Measurements from ENCODE around the gene PAQR4. TPM values are rescaled to one million over a fixed set of nuclear protein-coding genes. Genes with fewer than 3 reads are reported as not detected.

Gene PAQR4
- polyA plus RNA-seq (2011; rRNA removed) (2.7 and 4.4 TPM in 2 replicates), polyA minus RNA-seq (2011; rRNA and poly(A)+ RNA removed) (2.3 and 2.5 TPM in 2 replicates)

DNA sequence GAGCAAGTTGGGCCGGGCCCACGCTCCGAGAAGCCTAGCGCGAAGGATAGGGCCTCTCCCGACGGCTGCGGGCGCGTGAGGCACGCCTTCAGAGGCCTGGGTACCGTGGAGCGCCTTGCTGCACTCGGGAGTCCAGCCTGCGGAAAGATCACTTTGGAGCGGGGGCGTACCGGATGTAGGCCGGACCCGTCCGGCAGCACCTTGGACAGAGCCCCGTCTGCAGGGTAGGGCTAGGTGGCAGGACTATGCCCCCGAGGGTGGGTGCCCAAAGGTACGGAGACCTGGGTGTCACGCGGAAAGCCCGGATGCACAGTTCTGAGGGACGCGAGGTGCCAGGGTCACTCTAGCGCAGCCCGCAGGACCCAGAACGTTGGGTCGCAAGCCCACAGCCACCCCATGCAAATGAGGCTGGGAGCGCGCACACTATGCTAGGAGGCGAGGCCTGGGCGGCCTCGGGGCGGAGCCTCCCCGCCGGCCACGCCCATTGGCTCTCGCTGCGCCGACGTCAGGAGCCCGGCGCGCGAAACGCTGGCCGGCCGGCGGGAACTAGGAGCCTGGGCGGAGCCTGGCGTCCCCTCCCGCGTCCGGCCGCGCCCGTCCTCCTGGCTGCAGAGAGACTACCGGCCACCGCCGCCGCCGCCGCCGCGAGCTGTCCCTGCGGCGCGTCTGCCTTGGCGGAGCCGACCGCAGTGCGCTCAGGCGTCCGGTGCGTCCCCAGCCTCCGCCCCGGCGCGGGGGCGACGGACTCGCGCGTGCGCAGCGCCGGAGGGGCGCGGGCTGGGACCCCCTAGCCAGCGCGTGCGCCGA lies at the start of gene PAQR4:
PAQR4 (plus strand) TSS at position 611 of the 807 bp plus-strand sequence. CDS start 327 bp downstream, outside the sequence.
- Histone ChIP-seq H3K36me3 (ENCODE audit: control insufficient read depth, insufficient read depth, low read length) (no peaks in the 10 kb centered on the region; the same call in 1 of the 2 replicates), H3K4me3 (ENCODE audit: low read depth, low read length) (peak within 1 kb of the TSS; percentile 59), H3K27me3 (ENCODE audit: control insufficient read depth, insufficient read depth, low read length) (peaks cover 21% of the 10 kb centered on the region)
- DNase-seq (ENCODE audit: low read depth), result peak; percentile 48
- TF ChIP-seq, protein P1, sequence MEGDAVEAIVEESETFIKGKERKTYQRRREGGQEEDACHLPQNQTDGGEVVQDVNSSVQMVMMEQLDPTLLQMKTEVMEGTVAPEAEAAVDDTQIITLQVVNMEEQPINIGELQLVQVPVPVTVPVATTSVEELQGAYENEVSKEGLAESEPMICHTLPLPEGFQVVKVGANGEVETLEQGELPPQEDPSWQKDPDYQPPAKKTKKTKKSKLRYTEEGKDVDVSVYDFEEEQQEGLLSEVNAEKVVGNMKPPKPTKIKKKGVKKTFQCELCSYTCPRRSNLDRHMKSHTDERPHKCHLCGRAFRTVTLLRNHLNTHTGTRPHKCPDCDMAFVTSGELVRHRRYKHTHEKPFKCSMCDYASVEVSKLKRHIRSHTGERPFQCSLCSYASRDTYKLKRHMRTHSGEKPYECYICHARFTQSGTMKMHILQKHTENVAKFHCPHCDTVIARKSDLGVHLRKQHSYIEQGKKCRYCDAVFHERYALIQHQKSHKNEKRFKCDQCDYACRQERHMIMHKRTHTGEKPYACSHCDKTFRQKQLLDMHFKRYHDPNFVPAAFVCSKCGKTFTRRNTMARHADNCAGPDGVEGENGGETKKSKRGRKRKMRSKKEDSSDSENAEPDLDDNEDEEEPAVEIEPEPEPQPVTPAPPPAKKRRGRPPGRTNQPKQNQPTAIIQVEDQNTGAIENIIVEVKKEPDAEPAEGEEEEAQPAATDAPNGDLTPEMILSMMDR (IDR thresholded peaks at IDR 0.05; ENCODE audit: insufficient read depth, low read depth, low read length), result no peak
- POLR2A ChIA-PET, result no interaction called here
- CTCF ChIA-PET, result interaction anchor here (0.9 to 1.6 kb wide), 3 partner anchors 16 to 50 kb away, joined by 3 to 6 read pairs (median 3); no protein-coding TSS in a partner anchor

- DNase-seq (ENCODE audit: low read depth), result no peak
- H3K27me3 ChIP-seq (ENCODE audit: control insufficient read depth, insufficient read depth, low read length), result no peaks in the 10 kb centered on the region
- ChIA-PET CTCF (interaction anchor here (0.7 to 7.6 kb wide), 21 partner anchors 7 to 81 kb away, joined by 3 to 35 read pairs (median 4); partner anchors contain the start of genes FLYWCH2 and PAQR4), POLR2A (no interaction called here)
- TF ChIP-seq, protein P1 (IDR thresholded peaks at IDR 0.05; ENCODE audit: insufficient read depth, low read depth, low read length), result peak; percentile 82
- peaks cover 5% of the 10 kb centered on the region for H3K36me3 ChIP-seq (ENCODE audit: control insufficient read depth, insufficient read depth, low read length)
- no peak overlapping the region for H3K4me3 ChIP-seq (ENCODE audit: low read depth, low read length)
These were observed 49.5 kb upstream of the PAQR4 start for GRCh38 chr16:2919511-2920255.

DNA sequence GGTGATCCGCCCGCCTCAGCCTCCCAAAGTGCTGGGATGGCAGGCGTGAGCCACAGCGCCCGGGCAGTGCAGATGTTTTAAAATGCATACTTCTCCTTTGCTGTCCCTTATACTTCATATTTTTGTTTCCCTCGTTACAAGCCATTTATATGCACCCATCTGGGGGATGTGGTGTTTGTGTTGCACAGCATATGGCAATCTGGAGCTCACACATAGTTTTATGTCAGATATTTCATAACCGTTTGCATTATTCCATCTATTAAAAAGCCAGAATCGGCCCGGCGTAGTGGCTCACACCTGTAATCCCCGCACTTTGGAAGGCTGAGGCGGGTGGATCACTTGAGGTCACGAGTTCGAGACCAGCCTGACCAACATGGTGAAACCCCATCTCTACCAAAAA lies 45.7 kb upstream of the PAQR4 start:
- TF ChIP-seq, protein P1 (IDR thresholded peaks at IDR 0.05; ENCODE audit: insufficient read depth, low read depth, low read length), result no peak
- CTCF ChIA-PET, result interaction anchor here (1.0 to 1.5 kb wide), 3 partner anchors 20 to 60 kb away, joined by 3 to 4 read pairs (median 3); no protein-coding TSS in a partner anchor
- no peaks in the 10 kb centered on the region for H3K27me3 ChIP-seq (ENCODE audit: control insufficient read depth, insufficient read depth, low read length)
- peaks cover 5% of the 10 kb centered on the region for H3K36me3 ChIP-seq (ENCODE audit: control insufficient read depth, insufficient read depth, low read length)
- no peak for DNase-seq (ENCODE audit: low read depth)
- no peak overlapping the region for H3K4me3 ChIP-seq (ENCODE audit: low read depth, low read length)
- POLR2A ChIA-PET, result no interaction called here

DNA sequence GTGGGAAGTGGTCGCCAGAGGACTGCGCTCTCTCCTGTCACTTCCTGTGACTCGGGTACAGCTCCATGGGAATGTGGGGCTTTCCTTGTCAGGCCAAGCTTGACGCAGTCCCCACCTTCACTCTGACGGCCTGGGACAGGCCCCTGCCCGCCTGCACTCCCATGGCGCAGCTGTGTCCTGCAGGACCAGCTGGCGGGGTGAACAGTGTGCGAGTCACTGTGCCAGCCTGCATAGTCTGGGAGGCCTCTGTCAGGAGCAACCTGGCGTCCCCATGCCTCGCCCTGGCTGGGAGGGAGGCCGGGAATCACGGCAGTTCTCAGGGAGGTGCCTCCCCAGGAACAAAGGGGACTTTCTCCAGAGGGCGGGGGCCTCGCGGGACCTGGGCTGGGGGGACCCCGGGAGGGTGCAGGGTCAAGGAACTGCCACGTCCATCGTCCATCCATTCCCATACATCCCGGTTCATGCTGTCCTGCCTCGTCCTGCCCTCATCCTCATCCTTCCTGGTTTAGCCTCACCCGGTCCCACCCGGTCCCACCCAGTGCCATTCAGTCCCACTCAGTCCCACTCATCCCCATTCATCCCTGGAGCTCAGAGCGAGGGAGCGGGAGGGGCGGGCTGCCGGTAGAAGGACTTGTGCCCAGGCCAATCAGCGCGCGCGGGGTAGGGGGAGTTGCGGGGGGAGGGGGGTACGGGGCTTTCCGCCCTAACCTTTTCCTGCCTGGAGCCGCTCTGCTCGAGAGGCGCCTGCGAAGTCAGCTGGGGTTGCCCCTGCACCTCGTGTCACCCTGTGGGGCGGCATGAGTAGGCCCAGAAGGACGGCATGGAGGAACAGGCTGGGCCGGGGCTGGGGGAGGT lies 44.0 kb upstream of the PAQR4 start:
- H3K27me3 ChIP-seq (ENCODE audit: control insufficient read depth, insufficient read depth, low read length), result no peaks in the 10 kb centered on the region
- DNase-seq (ENCODE audit: low read depth), result no peak
- TF ChIP-seq, protein P1 (IDR thresholded peaks at IDR 0.05; ENCODE audit: insufficient read depth, low read depth, low read length), result no peak
- H3K4me3 ChIP-seq (ENCODE audit: low read depth, low read length), result no peak overlapping the region
- peaks cover 10% of the 10 kb centered on the region for H3K36me3 ChIP-seq (ENCODE audit: control insufficient read depth, insufficient read depth, low read length)
- CTCF ChIA-PET, result interaction anchor here (1.3 to 3.9 kb wide), 3 partner anchors 8 to 86 kb away, joined by 5 to 24 read pairs (median 22); no protein-coding TSS in a partner anchor
- POLR2A ChIA-PET, result no interaction called here

Measured in BJ (cell line).